Hepatocyte (in vitro differentiated cells): ENCODE measurements around the gene GPI.
"Not testable (repeated sequence)": the region's sequence is repeated elsewhere in the genome, so short reads cannot be mapped to it uniquely, and the experiment has no call there.

Source experiments
- CTCF ChIP-seq: fragments of 200-600 bp; sonication (generic); IDR thresholded peaks from 2 replicates; pipeline ENCODE4 v1.5.1; 2016; ENCODE audit warnings: antibody characterized with exemption, mild to moderate bottlenecking; ENCODE audit not compliant: poor library complexity
- EZH2 ChIP-seq: fragments of 200-600 bp; sonication (generic); IDR thresholded peaks from 2 replicates; pipeline ENCODE4 v1.6.1; 2016; ENCODE audit warnings: antibody characterized with exemption, mild to moderate bottlenecking, borderline replicate concordance
- EZH2phosphoT487 ChIP-seq: fragments of 200-600 bp; sonication (generic); IDR thresholded peaks from one replicate; pipeline ENCODE4 v1.6.1; 2018; ENCODE audit warnings: antibody characterized with exemption, mild to moderate bottlenecking, low read depth, moderate library complexity; ENCODE audit not compliant: unreplicated experiment, severe bottlenecking

DNA sequence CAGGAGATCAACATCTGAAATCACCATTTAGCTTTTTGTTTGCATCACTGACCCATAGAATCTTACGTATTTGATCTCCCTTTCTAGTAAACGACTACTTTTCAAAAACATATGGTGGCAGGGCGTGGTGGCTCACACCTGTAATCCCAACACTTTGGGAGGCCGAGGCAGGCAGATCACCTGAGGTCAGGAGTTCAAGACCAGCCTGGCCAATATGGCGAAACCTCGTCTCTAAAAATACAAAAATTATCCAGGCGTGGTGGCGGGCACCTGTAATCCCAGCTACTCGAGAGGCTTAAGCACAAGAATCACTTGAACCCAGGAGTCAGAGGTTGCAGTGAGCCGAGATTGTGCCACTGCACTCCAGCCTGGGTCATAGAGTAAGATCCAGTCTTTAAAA lies 33.4 kb upstream of the GPI start:
- TF ChIP-seq CTCF, EZH2, EZH2phosphoT487: not testable (repeated sequence)
